Umbilical cord (tissue), 2 donors: Measurements from ENCODE around the gene SCFD2. TPM values are rescaled to one million over a fixed set of nuclear protein-coding genes. Genes with fewer than 3 reads are reported as not detected.

Source experiments
- DNase-seq: peaks from one replicate; pipeline ENCODE4 v3.0.0-alpha.2; 2015; ENCODE audit warnings: low spot score
- total RNA-seq: library from RNA; depleted of rRNA; stranded (reverse); fragments of >200 nt; gene quantifications from one replicate; pipeline ENCODE4 v1.2.3, GENCODE V29; 2014; ENCODE audit warnings: low replicate concordance; ENCODE audit not compliant: insufficient read depth

Gene SCFD2
- total RNA-seq, 1 donor from 2014 or later = 26.7 TPM

DNA sequence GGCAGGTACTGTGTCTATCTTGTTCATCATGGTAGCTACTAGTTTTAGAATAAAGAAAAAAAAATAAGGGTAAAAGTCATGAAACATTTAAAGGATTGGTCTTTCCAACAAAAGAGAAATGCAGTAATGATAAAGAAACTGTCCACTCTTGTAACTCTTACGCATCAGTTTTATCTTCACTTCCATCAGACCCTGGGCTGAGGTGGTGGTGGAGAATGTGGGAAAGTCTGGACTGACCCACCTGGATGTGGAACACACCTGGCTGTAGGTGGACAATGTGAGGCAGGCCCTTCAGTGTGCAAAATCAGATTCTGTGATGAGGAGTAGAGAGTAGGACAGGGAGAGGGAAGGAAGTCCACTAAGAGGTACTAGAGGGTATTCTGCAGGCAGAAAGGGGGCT, 375.2 kb downstream of the SCFD2 start:
- DNase-seq = no peak

GRCh38 chr4:52989865-52990264, 376.0 kb downstream of the SCFD2 start:
- DNase-seq = peak; percentile 48

- peak; percentile 44 for DNase-seq
Observed at GRCh38 chr4:52987392-52988056, 378.3 kb downstream of the SCFD2 start.

DNA sequence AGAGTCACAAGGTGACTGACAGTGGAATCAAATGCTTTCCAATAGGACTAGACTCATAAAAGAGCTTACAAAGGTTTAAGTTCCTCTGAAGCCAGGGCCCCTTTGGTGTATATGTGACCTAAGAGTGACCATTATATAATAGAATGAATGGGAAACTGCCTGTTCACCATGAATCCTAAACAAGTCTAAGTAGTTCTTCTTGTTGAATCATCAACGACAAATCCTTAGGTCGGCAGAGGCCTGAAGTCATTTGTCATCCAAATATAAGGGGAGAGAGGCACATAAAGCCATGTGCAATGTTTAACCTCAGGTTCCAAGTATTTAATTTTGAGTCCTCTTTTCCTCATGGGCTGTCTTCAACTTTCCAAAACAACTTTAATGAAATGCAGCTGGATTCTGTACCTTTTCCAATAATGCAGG, 381.4 kb downstream of the SCFD2 start:
- no peak for DNase-seq

GRCh38 chr4:52983563-52984303, 382.1 kb downstream of the SCFD2 start:
- peak; percentile 58 for DNase-seq

- no peak for DNase-seq
Observed at GRCh38 chr4:52982946-52983340, 382.9 kb downstream of the SCFD2 start.

DNA sequence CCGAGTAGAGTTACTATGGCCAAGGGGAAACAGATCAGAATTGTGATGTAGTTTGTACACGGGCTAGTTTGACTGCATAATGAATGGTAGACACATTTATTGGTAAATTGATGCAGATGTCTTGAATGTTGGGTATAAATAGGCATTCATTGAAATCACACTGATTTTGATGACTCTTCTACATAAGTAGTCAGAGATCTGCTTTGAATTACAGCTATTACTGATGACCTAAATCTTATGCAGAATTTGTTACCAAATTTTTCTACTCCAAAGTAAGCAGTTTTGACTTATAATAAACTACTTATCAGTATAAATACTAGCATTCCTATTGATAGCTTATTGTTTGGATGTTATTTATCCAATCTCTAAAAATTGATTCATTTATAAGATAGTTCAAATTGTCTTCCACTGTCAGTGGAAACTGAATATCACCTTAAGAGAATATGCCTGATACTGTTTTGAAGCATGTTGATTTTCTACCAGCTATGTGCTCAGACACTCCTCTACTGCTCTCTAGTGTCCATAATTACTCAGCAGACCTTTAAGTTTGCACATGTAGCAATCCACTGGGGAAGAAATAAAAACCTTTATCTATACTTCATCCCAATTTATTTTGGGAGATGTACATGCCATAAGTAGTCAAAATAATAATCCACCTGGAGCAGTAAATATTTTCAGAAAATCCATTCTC, 383.5 kb downstream of the SCFD2 start:
- DNase-seq = peak; percentile 77

DNA sequence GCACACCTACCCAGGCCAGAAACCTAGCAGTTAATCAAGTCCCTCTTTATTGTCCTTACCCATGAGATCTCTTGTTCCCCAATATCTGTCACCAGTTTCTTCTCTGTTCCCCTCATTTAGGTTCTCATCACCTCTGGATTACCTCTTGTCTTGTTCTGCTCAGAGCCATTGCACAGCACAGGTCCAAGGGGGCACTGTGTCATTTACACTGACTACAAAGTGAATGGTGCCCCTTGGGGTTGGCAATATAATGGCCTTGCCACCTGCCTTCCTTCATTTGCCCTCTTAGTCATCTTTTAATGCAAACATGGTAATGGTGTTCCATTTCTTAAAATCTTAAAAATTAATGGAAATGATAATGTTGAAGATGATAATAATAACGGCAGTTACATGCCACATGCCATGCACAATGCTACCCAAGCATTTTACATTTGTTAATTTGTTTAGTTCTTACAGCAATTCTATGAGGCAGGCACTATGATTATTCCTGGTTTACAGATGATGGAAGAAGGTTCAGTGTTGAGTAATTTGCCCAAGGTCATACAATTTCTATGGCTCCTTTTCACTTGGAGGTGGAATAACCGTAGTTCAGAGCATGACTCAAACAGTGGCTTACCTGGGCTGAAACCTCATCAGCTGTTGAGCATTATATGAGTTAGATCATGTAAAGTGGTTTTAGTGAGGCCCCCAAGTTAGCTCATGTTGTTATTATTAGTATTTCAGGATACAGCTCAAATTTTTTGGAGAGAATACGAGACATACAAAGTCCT, 385.9 kb downstream of the SCFD2 start:
- no peak for DNase-seq

- no peak for DNase-seq
Observed at GRCh38 chr4:52979020-52979419, 386.8 kb downstream of the SCFD2 start.

- DNase-seq = no peak
Observed at GRCh38 chr4:52977252-52977651, 388.6 kb downstream of the SCFD2 start.

- DNase-seq = no peak
Observed at GRCh38 chr4:52976523-52977230, 389.2 kb downstream of the SCFD2 start.

DNA sequence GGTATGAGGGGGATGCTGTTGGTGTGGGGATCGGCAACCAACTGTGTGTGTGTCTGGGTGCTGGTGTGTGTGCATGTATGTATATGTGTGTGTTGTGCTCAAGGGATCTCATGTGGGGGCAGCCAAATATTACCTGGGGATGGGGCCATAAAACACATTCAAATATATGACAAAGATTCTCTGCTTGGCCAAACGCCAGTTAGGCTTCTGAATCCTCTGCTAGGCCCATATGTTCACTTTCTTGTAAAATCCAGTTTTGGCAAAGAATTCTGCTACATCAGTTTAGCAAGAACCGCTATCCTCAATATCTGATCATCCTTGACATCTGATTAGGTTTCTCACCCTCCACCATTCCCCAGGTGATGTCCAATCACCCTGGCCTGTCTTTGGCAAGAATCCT, 397.2 kb downstream of the SCFD2 start:
- no peak for DNase-seq

DNA sequence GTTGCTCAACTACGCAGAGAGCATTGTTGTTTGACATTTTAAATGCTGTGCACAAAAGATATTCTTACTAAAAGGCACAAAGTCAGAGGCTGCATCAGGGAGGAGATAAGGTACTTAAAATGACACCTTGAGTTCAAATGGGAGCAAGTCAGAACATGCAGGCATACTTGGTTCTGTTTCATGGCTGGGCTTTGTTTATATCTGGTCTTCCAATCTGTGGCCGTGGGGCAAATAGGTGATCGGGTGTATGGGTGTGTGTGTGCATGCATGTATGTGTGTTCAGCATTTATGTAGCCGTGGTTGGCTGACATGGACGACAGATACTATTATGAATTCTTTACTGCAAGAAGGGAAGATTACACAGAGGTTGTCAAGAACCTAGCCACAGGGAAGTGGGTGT, 397.6 kb downstream of the SCFD2 start:
- no peak for DNase-seq

DNA sequence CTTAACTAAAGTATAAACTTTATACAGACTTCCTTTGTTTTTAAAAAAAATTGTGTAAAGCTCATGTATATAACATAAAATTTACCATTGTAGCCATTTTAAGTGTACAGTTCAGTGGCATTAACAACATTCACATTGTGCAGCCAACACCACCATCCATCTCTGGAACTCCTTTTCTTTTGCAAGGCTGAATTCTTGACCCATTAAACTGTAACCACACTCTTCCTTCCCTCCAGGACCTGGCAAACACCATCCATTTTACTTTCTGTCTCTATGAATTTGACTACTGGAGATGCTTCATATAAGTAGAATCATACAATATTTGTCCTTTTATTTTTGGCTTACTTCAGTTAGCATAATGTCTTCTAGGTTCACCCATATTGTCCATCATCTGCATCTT, 399.1 kb downstream of the SCFD2 start:
- no peak for DNase-seq

DNA sequence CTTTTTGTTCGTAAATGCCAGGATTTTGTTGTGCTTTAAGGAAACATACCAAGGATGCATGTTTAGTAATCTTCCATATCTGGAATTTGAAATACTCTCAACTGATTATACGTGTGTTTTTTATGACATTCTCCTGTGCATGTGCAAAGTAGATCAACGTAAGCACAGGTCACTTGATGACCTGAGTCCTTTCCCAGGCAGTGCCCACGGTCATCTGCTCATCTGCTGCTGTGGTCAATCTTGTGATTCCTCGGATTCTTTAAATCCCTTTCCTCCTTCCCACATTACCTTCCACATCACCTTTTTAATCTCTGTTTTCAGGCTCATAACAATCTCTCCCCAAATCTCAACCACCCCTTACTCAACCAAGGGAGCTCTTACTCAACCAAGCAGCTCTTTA, 399.7 kb downstream of the SCFD2 start:
- DNase-seq = no peak

DNA sequence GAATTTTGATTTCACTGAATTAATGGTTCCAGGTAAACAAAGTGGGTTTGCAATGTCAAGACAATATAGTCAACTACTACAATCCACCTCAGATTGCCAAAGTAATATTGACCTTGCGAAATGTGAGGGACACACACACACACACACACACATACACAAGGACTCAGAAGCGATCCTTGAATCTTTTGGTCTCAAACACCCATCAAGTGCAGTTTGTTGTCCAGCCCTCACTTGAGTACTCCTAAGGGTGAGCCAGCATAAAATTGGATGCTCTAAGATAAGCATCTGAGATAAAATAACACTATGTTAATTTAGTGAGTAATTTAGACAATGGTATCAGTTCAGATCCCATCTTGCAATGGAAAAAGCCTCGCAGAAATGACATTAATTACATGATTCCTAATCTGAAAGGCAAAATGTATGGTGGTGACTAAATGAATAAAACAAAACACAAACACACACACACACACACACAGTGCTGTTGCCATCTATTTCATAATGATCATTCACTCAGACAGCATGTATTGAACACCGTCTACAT, 401.2 kb downstream of the SCFD2 start:
- no peak for DNase-seq

GRCh38 chr4:52964011-52964410, 401.9 kb downstream of the SCFD2 start:
- DNase-seq = no peak

DNA sequence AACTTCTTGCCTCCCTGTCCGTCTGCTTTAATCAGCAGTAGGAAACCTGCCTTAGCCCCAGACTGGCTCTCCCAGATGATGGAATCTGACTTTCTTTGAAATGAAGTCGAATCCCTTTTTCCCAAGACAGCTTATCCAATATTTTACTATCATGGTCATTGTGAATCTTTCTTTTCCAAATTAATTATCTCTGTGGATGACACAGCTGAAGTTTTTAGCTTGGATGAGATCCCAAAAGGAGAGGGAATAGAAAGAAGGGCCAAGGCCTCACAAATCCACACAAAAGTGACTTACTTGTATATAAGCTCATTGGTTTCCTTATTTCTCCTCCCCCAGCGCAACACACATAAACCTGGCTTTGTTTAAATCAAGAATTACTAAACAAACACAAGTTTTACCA, 403.1 kb downstream of the SCFD2 start:
- no peak for DNase-seq

GRCh38 chr4:52961666-52962412, 404.0 kb downstream of the SCFD2 start:
- DNase-seq = no peak

DNA sequence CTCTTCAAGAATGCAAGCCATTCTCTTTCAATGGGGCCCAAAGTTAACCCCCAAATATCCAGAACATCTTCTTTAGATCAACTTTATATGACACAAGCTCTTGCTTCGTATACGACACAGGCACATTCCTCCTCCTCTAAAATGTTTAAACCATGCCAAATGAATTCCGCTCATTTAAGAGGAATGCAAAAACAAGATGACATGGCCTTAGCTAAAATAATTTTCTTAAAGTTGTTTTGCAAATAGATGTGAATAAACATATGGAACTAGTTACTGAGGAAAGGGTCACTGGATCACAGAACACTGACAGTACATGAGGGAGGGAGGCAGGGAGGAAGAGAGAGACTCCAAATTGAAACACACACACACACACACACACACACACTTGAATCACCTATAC, 406.3 kb downstream of the SCFD2 start:
- no peak for DNase-seq
